Calu3 (cell line): ENCODE measurements around the gene PSMB11. TPM values are rescaled to one million over a fixed set of nuclear protein-coding genes. Genes with fewer than 3 reads are reported as not detected.

Experiments
- BruUV-seq: library from RNA; stranded (reverse); fragments of 400-500 nt; replicated peaks from 2 replicates; lab custom pipeline; 2021; lab: Mats Ljungman, UMichigan
- CTCF ChIA-PET: fragments of 300-600 bp; sonication (Branson Sonifier 250); formaldehyde crosslinking; loops from one replicate; lab custom pipeline; 2022; ENCODE audit warnings: antibody characterized with exemption; lab: Charles Lee
- DNase-seq: peaks from one replicate; pipeline ENCODE4 v3.0.0; 2022
- H3K27ac Mint-ChIP-seq: one replicate; pipeline ENCODE4 v1.8.0; 2022; ENCODE audit warnings: mixed read lengths; ENCODE audit not compliant: unreplicated experiment
- H3K27me3 Mint-ChIP-seq: one replicate; pipeline ENCODE4 v1.8.0; 2022; ENCODE audit warnings: mixed read lengths; ENCODE audit not compliant: unreplicated experiment
- H3K36me3 Mint-ChIP-seq: one replicate; pipeline ENCODE4 v1.8.0; 2022; ENCODE audit warnings: mild to moderate bottlenecking, moderate library complexity, mixed read lengths; ENCODE audit not compliant: insufficient read depth, unreplicated experiment
- H3K4me1 Mint-ChIP-seq: one replicate; pipeline ENCODE4 v1.8.0; 2022; ENCODE audit warnings: mild to moderate bottlenecking, low read depth, mixed read lengths; ENCODE audit not compliant: unreplicated experiment
- H3K4me3 Mint-ChIP-seq: one replicate; pipeline ENCODE4 v1.8.0; 2022; ENCODE audit warnings: mild to moderate bottlenecking, low read depth, moderate library complexity, mixed read lengths; ENCODE audit not compliant: unreplicated experiment
- H3K9me3 Mint-ChIP-seq: one replicate; pipeline ENCODE4 v1.8.0; 2022; ENCODE audit warnings: low read depth, mixed read lengths; ENCODE audit not compliant: unreplicated experiment
- intact Hi-C: fragments of 100-400 bp; cut with micrococcal nuclease; formaldehyde crosslinking; loops from one replicate; pipeline ENCODE4 v1.10.0; 2022; ENCODE audit not compliant: unreplicated experiment
- total RNA-seq: library from RNA; stranded (reverse); gene quantifications from 2 replicates; pipeline ENCODE4 v1.2.3, GENCODE V29; 2022
- TF ChIP-seq, protein P1 (sequence below): fragments of 200-600 bp; IDR thresholded peaks from one replicate; pipeline ENCODE4 v1.8.0; 2022; ENCODE audit warnings: antibody characterized with exemption; ENCODE audit not compliant: unreplicated experiment

The PSMB11 gene
- total RNA-seq, 1 experiment from 2014 or later, result not detected

DNA sequence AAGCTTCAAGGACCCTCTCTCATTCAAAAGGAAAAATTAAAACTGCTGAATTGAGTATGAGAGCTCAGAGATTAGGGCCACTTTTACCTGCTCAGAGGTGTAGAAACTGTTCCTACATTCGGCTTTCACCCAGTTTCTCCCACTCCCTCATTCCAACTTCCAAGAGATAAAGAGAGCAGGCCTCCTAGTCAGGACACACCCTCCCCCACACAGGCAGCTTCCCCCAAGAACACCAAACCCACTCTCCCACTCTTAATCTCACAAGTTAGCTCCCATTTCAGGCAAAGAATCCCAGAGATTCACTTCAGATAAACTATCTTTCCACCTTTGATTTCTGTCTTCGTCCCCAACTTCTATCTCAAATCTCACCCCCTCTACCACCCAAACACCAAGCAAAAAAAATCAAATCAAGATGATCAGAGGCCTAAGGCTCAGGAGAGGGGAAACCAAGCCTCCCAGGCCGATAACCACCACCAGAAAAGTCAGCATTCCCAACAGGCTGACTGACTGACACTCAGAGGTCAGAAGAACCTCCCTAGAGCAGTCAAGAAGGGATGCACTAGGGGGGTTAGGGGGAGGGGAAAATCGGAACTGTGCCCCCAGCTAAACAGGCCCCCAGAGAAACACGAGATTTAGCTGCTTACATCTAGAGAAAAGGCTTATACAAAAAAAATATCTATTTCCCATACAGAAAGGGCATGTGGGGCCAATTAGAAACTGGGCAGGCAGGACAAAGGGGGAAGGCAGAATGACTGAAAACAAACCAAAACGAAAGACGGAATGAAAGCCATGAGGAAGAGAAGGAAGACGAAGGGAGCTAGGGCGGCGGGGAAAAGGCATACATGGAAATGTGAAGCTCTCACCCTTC, 28.5 kb downstream of the PSMB11 start:
- CTCF ChIA-PET, result interaction anchor here (1.1 to 2.5 kb wide), 4 partner anchors 8 to 84 kb away, joined by 3 to 16 read pairs (median 8); partner anchors contain the start of genes ACIN1 and C14orf119
- DNase-seq, result no peak
- Mint-ChIP-seq H3K4me1 (peaks cover 31% of the 10 kb centered on the region), H3K9me3 (no peaks in the 10 kb centered on the region), H3K27ac (peak overlapping the region; percentile 75), H3K36me3 (peaks cover 69% of the 10 kb centered on the region), H3K27me3 (no peaks in the 10 kb centered on the region), H3K4me3 (peak overlapping the region; percentile 81)
- TF ChIP-seq, protein P1, sequence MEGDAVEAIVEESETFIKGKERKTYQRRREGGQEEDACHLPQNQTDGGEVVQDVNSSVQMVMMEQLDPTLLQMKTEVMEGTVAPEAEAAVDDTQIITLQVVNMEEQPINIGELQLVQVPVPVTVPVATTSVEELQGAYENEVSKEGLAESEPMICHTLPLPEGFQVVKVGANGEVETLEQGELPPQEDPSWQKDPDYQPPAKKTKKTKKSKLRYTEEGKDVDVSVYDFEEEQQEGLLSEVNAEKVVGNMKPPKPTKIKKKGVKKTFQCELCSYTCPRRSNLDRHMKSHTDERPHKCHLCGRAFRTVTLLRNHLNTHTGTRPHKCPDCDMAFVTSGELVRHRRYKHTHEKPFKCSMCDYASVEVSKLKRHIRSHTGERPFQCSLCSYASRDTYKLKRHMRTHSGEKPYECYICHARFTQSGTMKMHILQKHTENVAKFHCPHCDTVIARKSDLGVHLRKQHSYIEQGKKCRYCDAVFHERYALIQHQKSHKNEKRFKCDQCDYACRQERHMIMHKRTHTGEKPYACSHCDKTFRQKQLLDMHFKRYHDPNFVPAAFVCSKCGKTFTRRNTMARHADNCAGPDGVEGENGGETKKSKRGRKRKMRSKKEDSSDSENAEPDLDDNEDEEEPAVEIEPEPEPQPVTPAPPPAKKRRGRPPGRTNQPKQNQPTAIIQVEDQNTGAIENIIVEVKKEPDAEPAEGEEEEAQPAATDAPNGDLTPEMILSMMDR, result no peak
- no TSS peak for BruUV-seq
- intact Hi-C loops, result no loop called here

GRCh38 chr14:23071244-23071920, 29.4 kb downstream of the PSMB11 start:
- intact Hi-C loops, result no loop called here

GRCh38 chr14:23071921-23072539, 30.0 kb downstream of the PSMB11 start:
- H3K4me3 Mint-ChIP-seq, result peak overlapping the region; percentile 81
- H3K9me3 Mint-ChIP-seq, result no peaks in the 10 kb centered on the region
- peak overlapping the region; percentile 75 for H3K27ac Mint-ChIP-seq
- peaks cover 31% of the 10 kb centered on the region for H3K4me1 Mint-ChIP-seq
- no peaks in the 10 kb centered on the region for H3K27me3 Mint-ChIP-seq
- peaks cover 69% of the 10 kb centered on the region for H3K36me3 Mint-ChIP-seq
- DNase-seq, result no peak
- TF ChIP-seq, protein P1, result no peak
- no TSS peak for BruUV-seq
- intact Hi-C loops, result no loop called here
- CTCF ChIA-PET, result interaction anchor here (0.6 to 2.5 kb wide), 5 partner anchors 10 to 249 kb away, joined by 3 to 16 read pairs (median 7); partner anchors contain the start of genes ACIN1, C14orf119 and PABPN1

More at GRCh38 chr14:23071244-23071920, 29.4 kb downstream of the PSMB11 start:
- Mint-ChIP-seq H3K27ac (peak overlapping the region; percentile 75), H3K36me3 (peaks cover 69% of the 10 kb centered on the region), H3K9me3 (no peaks in the 10 kb centered on the region), H3K4me1 (peaks cover 31% of the 10 kb centered on the region), H3K27me3 (no peaks in the 10 kb centered on the region), H3K4me3 (peak overlapping the region; percentile 81)
- peak; percentile 80 for DNase-seq
- TF ChIP-seq, protein P1, result no peak
- BruUV-seq, result no TSS peak
- CTCF ChIA-PET, result interaction anchor here (0.6 to 2.5 kb wide), 5 partner anchors 9 to 250 kb away, joined by 3 to 16 read pairs (median 7); partner anchors contain the start of genes ACIN1, C14orf119 and PABPN1

- DNase-seq, result no peak
- H3K4me3 Mint-ChIP-seq, result no peak overlapping the region
- no peaks in the 10 kb centered on the region for H3K9me3 Mint-ChIP-seq
- CTCF ChIA-PET, result no interaction called here
- BruUV-seq, result no TSS peak
- no peaks in the 10 kb centered on the region for H3K27me3 Mint-ChIP-seq
- H3K4me1 Mint-ChIP-seq, result peaks cover 36% of the 10 kb centered on the region
- intact Hi-C loops, result no loop called here
- peaks cover 70% of the 10 kb centered on the region for H3K36me3 Mint-ChIP-seq
- TF ChIP-seq, protein P1, result no peak
- no peak overlapping the region for H3K27ac Mint-ChIP-seq
Observed at GRCh38 chr14:23074906-23075305, 32.9 kb downstream of the PSMB11 start.
